WTC11 (cell line): ENCODE results near the gene IMMT. TPM values are rescaled to one million over a fixed set of nuclear protein-coding genes. Genes with fewer than 3 reads are reported as not detected.

Experiments used
- ATAC-seq: fragments of 200-7000 bp; cut with Tn5 transposase; 2 replicates; pipeline ENCODE4 v1.10.0; 2021; ENCODE audit warnings: mild to moderate bottlenecking, moderate library complexity
- CTCF ChIA-PET: fragments of 300-600 bp; sonication (Branson Sonifier 250); formaldehyde crosslinking; loops from one replicate; lab custom pipeline; 2021; ENCODE audit warnings: antibody characterized with exemption; lab: Charles Lee
- POLR2A ChIA-PET: fragments of 350-600 bp; sonication (Branson Sonifier 250); formaldehyde crosslinking; loops from one replicate; lab custom pipeline; 2021; ENCODE audit warnings: antibody characterized with exemption; lab: Charles Lee
- DNase-seq: peaks from one replicate; pipeline ENCODE4 v3.0.0; 2021; ENCODE audit warnings: low spot score
- H3K27ac Mint-ChIP-seq: 2 replicates; pipeline ENCODE4 v1.8.0; 2021; ENCODE audit warnings: mixed read lengths
- H3K27me3 Mint-ChIP-seq: 2 replicates; pipeline ENCODE4 v1.8.0; 2021; ENCODE audit warnings: low read depth, mild to moderate bottlenecking, moderate library complexity, mixed read lengths
- H3K36me3 Mint-ChIP-seq: 2 replicates; pipeline ENCODE4 v1.8.0; 2021; ENCODE audit warnings: mixed read lengths
- H3K4me1 Mint-ChIP-seq: 2 replicates; pipeline ENCODE4 v1.8.0; 2022; ENCODE audit warnings: mixed read lengths
- H3K4me3 Mint-ChIP-seq: 2 replicates; pipeline ENCODE4 v1.8.0; 2021; ENCODE audit warnings: mild to moderate bottlenecking, moderate library complexity, mixed read lengths
- H3K9me3 Mint-ChIP-seq: 2 replicates; pipeline ENCODE4 v1.8.0; 2021; ENCODE audit warnings: mixed read lengths
- ATF2 ChIP-seq: sonication (generic); formaldehyde crosslinking; IDR thresholded peaks from 2 replicates; pipeline ENCODE4 v1.8.1; 2022; ENCODE audit warnings: low read depth, missing genetic modification reagents, borderline replicate concordance
- ATF6 ChIP-seq: sonication (generic); formaldehyde crosslinking; IDR thresholded peaks from 2 replicates; pipeline ENCODE4 v1.8.1; 2023; ENCODE audit warnings: mild to moderate bottlenecking, missing genetic modification reagents
- CBFB ChIP-seq: sonication (generic); formaldehyde crosslinking; IDR thresholded peaks from 2 replicates; pipeline ENCODE4 v1.8.1; 2022; ENCODE audit warnings: mild to moderate bottlenecking, low read depth, missing genetic modification reagents
- CREB1 ChIP-seq: sonication (generic); formaldehyde crosslinking; IDR thresholded peaks from 2 replicates; pipeline ENCODE4 v1.8.0; 2023; ENCODE audit warnings: mild to moderate bottlenecking, missing genetic modification reagents
- E2F5 ChIP-seq: sonication (generic); formaldehyde crosslinking; IDR thresholded peaks from 2 replicates; pipeline ENCODE4 v1.8.1; 2022; ENCODE audit warnings: mild to moderate bottlenecking, moderate library complexity, missing genetic modification reagents
- EMX1 ChIP-seq: fragments of 250-450 bp; sonication (Bioruptor Pico); IDR thresholded peaks from 2 replicates; pipeline ENCODE4 v1.8.0; 2021; ENCODE audit warnings: mild to moderate bottlenecking
- ERG ChIP-seq: fragments of 250-450 bp; sonication (Bioruptor Pico); IDR thresholded peaks from 2 replicates; pipeline ENCODE4 v1.8.0; 2021; ENCODE audit warnings: mild to moderate bottlenecking
- FOXK1 ChIP-seq: sonication (generic); formaldehyde crosslinking; IDR thresholded peaks from 2 replicates; pipeline ENCODE4 v1.8.0; 2022; ENCODE audit warnings: mild to moderate bottlenecking, moderate library complexity, missing genetic modification reagents
- GABPB1 ChIP-seq: sonication (generic); formaldehyde crosslinking; IDR thresholded peaks from 2 replicates; pipeline ENCODE4 v1.8.1; 2023; ENCODE audit warnings: mild to moderate bottlenecking, missing genetic modification reagents
- HMGXB4 ChIP-seq: sonication (generic); formaldehyde crosslinking; IDR thresholded peaks from 2 replicates; pipeline ENCODE4 v1.8.1; 2023; ENCODE audit warnings: mild to moderate bottlenecking, moderate library complexity, missing genetic modification reagents
- IRF1 ChIP-seq: sonication (generic); formaldehyde crosslinking; IDR thresholded peaks from 2 replicates; pipeline ENCODE4 v1.8.0; 2023; ENCODE audit warnings: missing genetic modification reagents
- JUN ChIP-seq: sonication (generic); formaldehyde crosslinking; IDR thresholded peaks from 2 replicates; pipeline ENCODE4 v1.8.0; 2023; ENCODE audit warnings: mild to moderate bottlenecking, missing genetic modification reagents
- NR1H2 ChIP-seq: sonication (generic); formaldehyde crosslinking; IDR thresholded peaks from 2 replicates; pipeline ENCODE4 v1.9.0; 2021; ENCODE audit warnings: mild to moderate bottlenecking, moderate library complexity, missing genetic modification reagents
- PRRX2 ChIP-seq: fragments of 250-450 bp; sonication (Bioruptor Pico); IDR thresholded peaks from 2 replicates; pipeline ENCODE4 v1.8.0; 2021; ENCODE audit warnings: mild to moderate bottlenecking
- SMAD3 ChIP-seq: sonication (generic); formaldehyde crosslinking; IDR thresholded peaks from 2 replicates; pipeline ENCODE4 v1.8.0; 2022; ENCODE audit warnings: missing genetic modification reagents, mild to moderate bottlenecking, borderline replicate concordance
- STAT6 ChIP-seq: sonication (generic); formaldehyde crosslinking; conservative IDR thresholded peaks from 2 replicates; pipeline ENCODE4 v1.8.1; 2023; ENCODE audit warnings: mild to moderate bottlenecking, low read depth, missing genetic modification reagents, moderate library complexity
- USF1 ChIP-seq: sonication (generic); formaldehyde crosslinking; IDR thresholded peaks from 2 replicates; pipeline ENCODE4 v1.8.0; 2022; ENCODE audit warnings: mild to moderate bottlenecking, missing genetic modification reagents
- ZNF396 ChIP-seq: fragments of 250-450 bp; sonication (Bioruptor Pico); IDR thresholded peaks from 2 replicates; pipeline ENCODE4 v1.8.0; 2021; ENCODE audit warnings: mild to moderate bottlenecking, moderate library complexity, borderline replicate concordance
- ZNF423 ChIP-seq: fragments of 250-450 bp; sonication (Bioruptor Pico); IDR thresholded peaks from 2 replicates; pipeline ENCODE4 v2.1.2; 2022; ENCODE audit warnings: mild to moderate bottlenecking, moderate library complexity
- ZNF425 ChIP-seq: fragments of 250-450 bp; sonication (Bioruptor Pico); conservative IDR thresholded peaks from 2 replicates; pipeline ENCODE4 v1.9.0; 2021; ENCODE audit warnings: mild to moderate bottlenecking
- total RNA-seq: library from RNA; stranded (reverse); gene quantifications from 3 replicates; pipeline ENCODE4 v1.2.3, GENCODE V29; 2021

The IMMT gene
- total RNA-seq, 1 experiment from 2014 or later, result 102 TPM

GRCh38 chr2:86227685-86228084, 32.4 kb upstream of the IMMT start:
- POLR2A ChIA-PET, result no interaction called here
- Mint-ChIP-seq H3K4me1 (peaks cover 10% of the 10 kb centered on the region), H3K9me3 (no peaks in the 10 kb centered on the region), H3K4me3 (no peak overlapping the region), H3K27me3 (no peaks in the 10 kb centered on the region), H3K36me3 (no peaks in the 10 kb centered on the region)
- no peak for ATAC-seq
- TF ChIP-seq JUN (CRISPR knock-in tag) (no peak), SMAD3 (CRISPR knock-in tag) (no peak), IRF1 (no peak), USF1 (CRISPR knock-in tag) (no peak), PRRX2 (CRISPR knock-in tag) (no peak), ATF2 (no peak), GABPB1 (CRISPR knock-in tag) (no peak), CREB1 (no peak), ERG (no peak), ZNF425 (CRISPR knock-in tag) (no peak), E2F5 (CRISPR knock-in tag) (no peak), FOXK1 (CRISPR knock-in tag) (no peak), ZNF396 (CRISPR knock-in tag) (no peak), ATF6 (no peak), HMGXB4 (CRISPR knock-in tag) (no peak), CBFB (CRISPR knock-in tag) (no peak), NR1H2 (CRISPR knock-in tag) (no peak), EMX1 (CRISPR knock-in tag) (no peak), ZNF423 (no peak), STAT6 (no peak)
- TF ChIP-seq, all 79 proteins: peak for 0
- DNase-seq, result no peak
- H3K27ac Mint-ChIP-seq, result no peak overlapping the region
- CTCF ChIA-PET, result no interaction called here
